ENCODE data around the gene RBFA.

DNA sequence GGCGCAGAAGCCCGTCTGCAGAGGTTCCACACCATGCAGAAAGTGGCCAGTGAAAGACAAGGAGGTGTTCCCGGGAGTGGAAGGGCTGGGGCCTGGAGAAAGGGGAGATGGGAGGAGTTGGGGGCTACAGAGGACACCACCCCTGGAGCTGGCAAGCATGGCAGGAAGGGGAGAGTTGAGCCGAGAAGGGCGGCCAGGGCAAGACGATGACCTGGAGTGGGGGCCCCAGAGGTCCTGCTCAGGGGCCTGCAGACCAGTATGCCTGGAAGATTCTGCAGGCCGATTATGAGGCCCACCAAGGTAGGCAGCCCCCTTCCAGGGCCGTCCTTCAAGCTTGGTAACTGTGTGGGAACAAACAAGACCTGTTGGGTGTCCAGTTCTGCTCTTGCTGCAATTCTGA is 33.1 kb downstream of the RBFA start:
- TF ChIP-seq, protein P1, sequence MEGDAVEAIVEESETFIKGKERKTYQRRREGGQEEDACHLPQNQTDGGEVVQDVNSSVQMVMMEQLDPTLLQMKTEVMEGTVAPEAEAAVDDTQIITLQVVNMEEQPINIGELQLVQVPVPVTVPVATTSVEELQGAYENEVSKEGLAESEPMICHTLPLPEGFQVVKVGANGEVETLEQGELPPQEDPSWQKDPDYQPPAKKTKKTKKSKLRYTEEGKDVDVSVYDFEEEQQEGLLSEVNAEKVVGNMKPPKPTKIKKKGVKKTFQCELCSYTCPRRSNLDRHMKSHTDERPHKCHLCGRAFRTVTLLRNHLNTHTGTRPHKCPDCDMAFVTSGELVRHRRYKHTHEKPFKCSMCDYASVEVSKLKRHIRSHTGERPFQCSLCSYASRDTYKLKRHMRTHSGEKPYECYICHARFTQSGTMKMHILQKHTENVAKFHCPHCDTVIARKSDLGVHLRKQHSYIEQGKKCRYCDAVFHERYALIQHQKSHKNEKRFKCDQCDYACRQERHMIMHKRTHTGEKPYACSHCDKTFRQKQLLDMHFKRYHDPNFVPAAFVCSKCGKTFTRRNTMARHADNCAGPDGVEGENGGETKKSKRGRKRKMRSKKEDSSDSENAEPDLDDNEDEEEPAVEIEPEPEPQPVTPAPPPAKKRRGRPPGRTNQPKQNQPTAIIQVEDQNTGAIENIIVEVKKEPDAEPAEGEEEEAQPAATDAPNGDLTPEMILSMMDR (IDR thresholded peaks at IDR 0.05; ENCODE audit: poor library complexity): no peak
- no peak for TF ChIP-seq EZH2 (IDR thresholded peaks at IDR 0.05; ENCODE audit: borderline replicate concordance)
- no peak for TF ChIP-seq EZH2phosphoT487 (IDR thresholded peaks at IDR 0.05; ENCODE audit: low read depth, severe bottlenecking, unreplicated experiment)
